LNCAP (cell line): ENCODE data around the gene TMEM270.

Experiments
- CTCF ChIP-seq: fragments of 450-650 bp; IDR thresholded peaks from 2 replicates; pipeline ENCODE4 v1.5.1; 2017; ENCODE audit warnings: mild to moderate bottlenecking

Gene TMEM270

GRCh38 chr7:73860859-73861258, at the start of gene TMEM270:
Gene TMEM270, plus strand, starts transcription at chr7:73861159. Its CDS starts 36 bp downstream, at chr7:73861195.
- TF ChIP-seq CTCF, result no peak

GRCh38 chr7:73811760-73812168, 49.2 kb upstream of the TMEM270 start:
- TF ChIP-seq CTCF, result peak; percentile 92

GRCh38 chr7:73812996-73813395, 48.0 kb upstream of the TMEM270 start:
- TF ChIP-seq CTCF, result no peak

GRCh38 chr7:73815436-73815835, 45.5 kb upstream of the TMEM270 start:
- no peak for TF ChIP-seq CTCF

- no peak for TF ChIP-seq CTCF
Measured at GRCh38 chr7:73817121-73817520, 43.8 kb upstream of the TMEM270 start.

GRCh38 chr7:73820013-73820412, 40.9 kb upstream of the TMEM270 start:
- no peak for TF ChIP-seq CTCF

GRCh38 chr7:73822319-73823173, 38.4 kb upstream of the TMEM270 start:
- TF ChIP-seq CTCF, result no peak

- TF ChIP-seq CTCF, result no peak
Measured at GRCh38 chr7:73823257-73823656, 37.7 kb upstream of the TMEM270 start.
